GM19025 (cell line): ENCODE measurements around the gene CCDC88B.

Experiments
- ATAC-seq: cut with Tn5 transposase; IDR thresholded peaks from one replicate; pipeline ENCODE4 v1.9.1; 2021; ENCODE audit warnings: mild to moderate bottlenecking, low read depth, moderate library complexity; ENCODE audit not compliant: unreplicated experiment

The CCDC88B gene

GRCh38 chr11:64342869-64343745 lies 3.1 kb downstream of the CCDC88B start:
- ATAC-seq, result no peak

GRCh38 chr11:64343767-64344559 lies 4.0 kb downstream of the CCDC88B start:
- no peak for ATAC-seq

- no peak for ATAC-seq
These were observed 4.8 kb downstream of the CCDC88B start for GRCh38 chr11:64344787-64345186.

GRCh38 chr11:64347193-64347867 lies 7.3 kb downstream of the CCDC88B start:
- no peak for ATAC-seq

- ATAC-seq, result no peak
These were observed 8.5 kb downstream of the CCDC88B start for GRCh38 chr11:64348383-64349024.

- no peak for ATAC-seq
These were observed 9.0 kb downstream of the CCDC88B start for GRCh38 chr11:64349025-64349387.

GRCh38 chr11:64349404-64349803 lies 9.4 kb downstream of the CCDC88B start:
- no peak for ATAC-seq

- no peak for ATAC-seq
These were observed 11.2 kb downstream of the CCDC88B start for GRCh38 chr11:64351136-64351631.

- ATAC-seq, result no peak
These were observed 12.3 kb downstream of the CCDC88B start for GRCh38 chr11:64352099-64352994.

GRCh38 chr11:64352995-64353714 lies 13.2 kb downstream of the CCDC88B start:
- no peak for ATAC-seq

GRCh38 chr11:64353715-64354506 lies 13.9 kb downstream of the CCDC88B start:
- no peak for ATAC-seq

- no peak for ATAC-seq
These were observed 15.3 kb downstream of the CCDC88B start for GRCh38 chr11:64355078-64355940.

- no peak for ATAC-seq
These were observed 16.8 kb downstream of the CCDC88B start for GRCh38 chr11:64356498-64357411.

GRCh38 chr11:64357446-64357845 lies 17.4 kb downstream of the CCDC88B start:
- ATAC-seq, result no peak

- no peak for ATAC-seq
These were observed 18.0 kb downstream of the CCDC88B start for GRCh38 chr11:64357904-64358535.

- ATAC-seq, result no peak
These were observed 18.5 kb downstream of the CCDC88B start for GRCh38 chr11:64358536-64358906.
